ENCODE results near the gene CYP11A1.
"Not testable (repeated sequence)": the region's sequence is repeated elsewhere in the genome, so short reads cannot be mapped to it uniquely, and the experiment has no call there.

DNA sequence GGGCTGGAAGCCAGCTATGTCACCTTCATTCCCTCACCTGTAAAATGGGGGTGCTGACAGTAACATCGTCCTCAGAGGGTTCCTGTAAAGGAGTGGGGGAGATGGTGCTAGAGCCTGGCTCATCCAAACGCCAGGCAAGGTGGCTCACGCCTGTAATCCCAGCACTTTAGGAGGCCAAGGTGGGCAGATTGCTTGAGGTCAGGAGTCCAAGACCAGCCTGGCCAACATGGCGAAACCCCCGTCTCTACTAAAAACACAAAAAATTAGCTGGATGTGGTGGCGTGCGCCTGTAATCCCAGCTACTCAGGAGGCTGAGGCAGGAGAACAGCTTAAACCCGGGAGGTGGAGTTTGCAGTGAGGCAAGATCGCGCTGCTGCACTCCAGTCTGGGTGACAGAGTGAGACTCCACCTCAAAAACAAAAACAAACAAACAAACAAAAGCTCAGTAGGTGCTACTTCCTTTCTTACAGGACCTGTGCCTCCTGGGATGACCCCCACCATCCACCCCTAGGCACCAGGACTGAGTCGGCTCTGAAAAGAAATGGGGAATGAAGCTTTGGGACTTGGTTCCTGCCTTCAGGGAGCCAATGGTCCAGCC is 22.7 kb upstream of the CYP11A1 start:
- TF ChIP-seq POLR2A, POLR2AphosphoS5 (IDR thresholded peaks at IDR 0.05; ENCODE audit: low read depth, low read length): not testable (repeated sequence)

Measured in GM12892 (cell line).